NOMO-1 treated with DMSO at 0.1 percent for 48 hours (cell line): ENCODE results near the gene PRKCE.

Source experiments
- DNase-seq: peaks from one replicate; lab custom pipeline; 2025; ENCODE audit not compliant: unreplicated experiment; lab: John Stamatoyannopoulos, UW

The PRKCE gene

GRCh38 chr2:46230677-46231425, 579.4 kb downstream of the PRKCE start:
- no peak for DNase-seq

DNA sequence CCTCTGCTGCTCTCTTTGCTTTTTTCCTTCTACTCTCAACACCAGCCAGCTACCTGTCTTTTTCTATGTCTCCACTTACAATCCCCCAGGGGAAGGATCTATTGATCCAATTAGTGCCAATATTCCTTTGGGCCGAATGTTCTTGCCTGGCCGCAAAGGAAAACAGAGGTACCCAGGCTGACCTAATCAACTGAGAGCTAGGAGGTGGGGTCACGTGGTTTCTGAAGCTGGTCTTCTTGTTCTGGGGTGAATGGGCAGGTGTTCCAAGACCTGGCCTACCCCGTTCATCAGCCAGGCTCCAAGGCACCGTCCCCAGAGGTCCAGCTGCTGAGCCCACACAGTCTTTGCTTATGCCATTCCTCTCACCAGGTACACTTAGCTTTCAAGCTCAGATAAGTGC, 580.2 kb downstream of the PRKCE start:
- DNase-seq: no peak

DNA sequence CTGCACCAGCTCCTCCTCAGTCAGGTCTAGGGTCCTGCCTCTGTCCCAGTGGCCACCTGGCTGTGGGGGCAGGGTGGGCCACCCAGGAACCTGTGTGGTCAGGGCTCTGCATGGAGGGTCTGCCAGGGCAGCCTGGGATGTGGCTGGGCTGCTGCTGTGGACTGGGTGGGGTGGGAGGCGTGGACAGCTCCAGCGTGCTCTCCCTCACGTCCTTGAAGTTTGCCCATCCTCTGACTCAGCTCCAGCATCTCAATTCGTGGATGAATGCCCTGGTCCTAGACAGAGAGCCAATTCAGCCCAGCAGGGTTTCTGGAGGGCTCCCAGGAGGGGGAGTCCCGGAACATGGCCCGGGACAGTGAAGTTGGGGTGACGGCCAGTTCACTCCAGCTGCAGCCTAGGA, 581.4 kb downstream of the PRKCE start:
- no peak for DNase-seq

DNA sequence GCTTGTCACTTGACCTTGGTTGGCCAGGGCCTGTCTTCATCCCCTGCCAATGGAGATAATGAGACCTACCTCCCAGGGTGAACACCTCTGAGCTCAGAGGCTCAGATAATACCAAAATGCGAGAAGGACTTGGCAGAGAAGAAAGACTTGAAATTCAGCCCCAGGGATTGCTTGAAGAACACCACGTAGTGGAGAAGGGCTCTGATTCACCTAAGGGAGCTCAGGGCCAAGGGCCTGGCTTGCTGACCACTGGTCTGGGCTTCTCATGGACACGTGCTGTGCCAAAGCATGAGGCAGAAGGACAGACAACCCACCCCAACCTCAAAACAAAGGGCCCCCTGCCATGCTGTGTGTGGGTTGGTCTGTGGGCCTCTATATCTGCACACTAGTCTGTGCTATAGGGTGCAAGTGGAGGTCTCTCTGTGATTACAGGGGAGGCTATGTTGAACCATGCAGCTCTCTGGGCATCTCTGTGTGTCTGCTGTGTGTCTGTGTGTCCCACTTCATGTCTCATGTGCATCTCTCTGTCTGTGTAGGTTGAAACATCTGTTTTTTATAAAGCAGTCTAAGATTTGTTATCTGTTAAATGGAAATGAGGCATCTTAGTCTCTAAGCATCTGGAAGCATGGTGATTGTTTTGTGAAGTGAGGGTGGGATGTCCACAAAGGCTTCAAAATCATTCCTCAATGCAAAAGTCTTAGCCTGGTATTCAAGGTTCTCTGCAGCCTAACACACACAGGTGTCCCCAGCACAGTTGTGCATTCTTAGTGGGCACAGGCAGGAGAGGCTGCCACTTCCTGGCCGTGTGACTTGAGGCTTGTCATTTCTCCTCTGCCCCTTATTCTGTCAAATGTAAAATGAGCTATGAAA, 584.8 kb downstream of the PRKCE start:
- no peak for DNase-seq

DNA sequence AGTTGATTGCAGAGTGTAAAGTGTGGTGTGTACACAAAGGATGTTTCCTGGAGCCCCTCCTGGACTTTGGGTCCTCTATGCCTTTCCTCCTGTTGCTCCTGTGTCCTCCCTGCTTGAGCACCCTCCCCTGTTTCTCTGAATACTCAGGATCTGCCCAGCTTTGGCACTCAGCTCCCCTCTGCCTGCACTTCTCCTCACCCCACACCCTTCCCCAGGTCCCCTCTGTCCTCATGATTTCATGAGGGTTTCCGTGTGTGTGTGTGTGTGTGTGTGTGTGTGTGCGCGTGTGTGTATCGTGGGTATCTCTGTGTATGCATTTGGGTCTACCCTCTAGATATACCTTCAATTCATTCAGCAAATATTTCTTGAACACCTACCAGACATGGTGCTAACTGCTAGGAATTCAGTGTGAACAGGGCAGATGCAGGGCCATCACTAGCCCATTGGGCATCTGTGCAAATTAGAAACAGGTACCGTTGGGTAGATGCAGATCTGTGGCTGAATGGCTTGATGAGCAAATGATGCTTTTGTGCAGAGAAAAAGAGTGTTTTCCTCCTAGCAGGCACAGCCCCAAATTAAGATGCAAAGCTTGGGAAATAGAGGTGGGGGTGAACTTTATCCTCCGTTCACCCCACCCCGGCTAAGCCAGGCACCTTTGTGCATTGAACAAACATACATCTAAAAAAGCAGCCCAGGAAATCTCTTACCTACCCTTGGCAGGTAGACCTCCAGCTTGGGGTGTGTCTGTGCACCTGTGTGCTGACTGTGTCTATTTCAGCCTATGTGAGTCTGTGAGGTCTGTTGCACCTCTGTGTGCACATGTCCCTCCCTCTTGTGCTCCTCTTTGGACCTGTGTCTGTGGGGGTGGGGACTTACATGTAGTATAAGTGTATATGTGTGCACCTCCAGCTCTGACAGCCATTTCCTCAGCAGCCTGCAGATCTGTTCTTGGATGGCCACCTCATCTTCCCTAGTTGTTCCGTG, 585.7 kb downstream of the PRKCE start:
- no peak for DNase-seq
